Measurements from ENCODE around the gene FST. TPM values are rescaled to one million over a fixed set of nuclear protein-coding genes. Genes with fewer than 3 reads are reported as not detected.

Gene FST
- total RNA-seq, 1 donor from 2014 or later: 14.3 TPM

GRCh38 chr5:53507013-53507412, 26.6 kb downstream of the FST start:
- H3K27me3 Mint-ChIP-seq (ENCODE audit: low read depth): peaks cover 52% of the 10 kb centered on the region
- no peak overlapping the region for H3K4me3 Mint-ChIP-seq
- no peak for DNase-seq (ENCODE audit: low spot score in 2 of 2, unreplicated experiment in 2 of 2)
- H3K27ac Mint-ChIP-seq: no peak overlapping the region
- peaks cover 17% of the 10 kb centered on the region for H3K36me3 Mint-ChIP-seq
- TF ChIP-seq CTCF (IDR thresholded peaks at IDR 0.05; ENCODE audit: unreplicated experiment): no peak
- peaks cover 44% of the 10 kb centered on the region for H3K9me3 Mint-ChIP-seq
- H3K4me1 Mint-ChIP-seq: no peaks in the 10 kb centered on the region

DNA sequence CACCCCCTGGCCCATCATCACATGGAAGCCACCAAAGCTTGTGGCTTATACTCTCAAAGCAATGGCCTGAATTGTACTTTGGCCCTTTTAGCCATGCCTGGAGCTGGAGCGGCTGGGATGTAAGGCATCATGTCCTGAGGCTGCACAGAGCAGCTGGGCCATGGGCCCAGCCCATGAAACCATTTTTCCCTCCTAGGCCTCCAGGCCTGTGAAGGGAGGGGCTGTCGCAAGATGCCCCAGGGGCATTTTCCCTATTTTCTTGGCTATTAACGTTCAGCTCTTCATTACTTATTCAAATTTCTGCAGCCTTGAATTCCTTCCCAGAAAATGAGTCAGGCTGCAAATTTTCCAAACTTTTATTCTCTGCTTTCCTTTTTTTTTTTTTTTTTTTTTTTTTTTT, 27.7 kb downstream of the FST start:
- TF ChIP-seq CTCF (IDR thresholded peaks at IDR 0.05; ENCODE audit: unreplicated experiment): no peak
- Mint-ChIP-seq H3K36me3 (peaks cover 17% of the 10 kb centered on the region), H3K27ac (no peak overlapping the region)

GRCh38 chr5:53512539-53512938, 32.1 kb downstream of the FST start:
- Mint-ChIP-seq H3K27ac (no peak overlapping the region), H3K4me1 (peaks cover 3% of the 10 kb centered on the region), H3K9me3 (peaks cover 41% of the 10 kb centered on the region), H3K36me3 (peaks cover 11% of the 10 kb centered on the region), H3K4me3 (no peak overlapping the region), H3K27me3 (ENCODE audit: low read depth) (peaks cover 58% of the 10 kb centered on the region)
- no peak for TF ChIP-seq CTCF (IDR thresholded peaks at IDR 0.05; ENCODE audit: unreplicated experiment)
- DNase-seq (ENCODE audit: low spot score in 2 of 2, unreplicated experiment in 2 of 2): no peak

More for the DNA sequence above, 27.7 kb downstream of the FST start:
- DNase-seq (ENCODE audit: low spot score in 2 of 2, unreplicated experiment in 2 of 2): no peak
- peaks cover 46% of the 10 kb centered on the region for H3K9me3 Mint-ChIP-seq
- H3K4me1 Mint-ChIP-seq: no peaks in the 10 kb centered on the region
- no peak overlapping the region for H3K4me3 Mint-ChIP-seq
- H3K27me3 Mint-ChIP-seq (ENCODE audit: low read depth): peaks cover 54% of the 10 kb centered on the region

- Mint-ChIP-seq H3K9me3 (peaks cover 32% of the 10 kb centered on the region), H3K36me3 (peaks cover 5% of the 10 kb centered on the region), H3K4me3 (no peak overlapping the region), H3K27ac (no peak overlapping the region), H3K27me3 (ENCODE audit: low read depth) (peaks cover 83% of the 10 kb centered on the region), H3K4me1 (peaks cover 3% of the 10 kb centered on the region)
- TF ChIP-seq CTCF (IDR thresholded peaks at IDR 0.05; ENCODE audit: unreplicated experiment): no peak
- no peak for DNase-seq (ENCODE audit: low spot score in 2 of 2, unreplicated experiment in 2 of 2)
Measured at GRCh38 chr5:53515988-53516387, 35.6 kb downstream of the FST start.

GRCh38 chr5:53520813-53521212, 40.4 kb downstream of the FST start:
- DNase-seq (ENCODE audit: low spot score in 2 of 2, unreplicated experiment in 2 of 2): no peak
- Mint-ChIP-seq H3K36me3 (peaks cover 4% of the 10 kb centered on the region), H3K4me3 (no peak overlapping the region), H3K9me3 (peaks cover 33% of the 10 kb centered on the region), H3K27me3 (ENCODE audit: low read depth) (peaks cover 65% of the 10 kb centered on the region), H3K27ac (no peak overlapping the region), H3K4me1 (peaks cover 3% of the 10 kb centered on the region)
- TF ChIP-seq CTCF (IDR thresholded peaks at IDR 0.05; ENCODE audit: unreplicated experiment): no peak

Other genes starting within 250 kb of the FST start
- 71.8 to 79.9 TPM (median 77.1 TPM) in 3 replicates for gene NDUFS4, start 80.0 kb downstream of the FST start, total RNA-seq

All from mesothelial cell of epicardium (in vitro differentiated cells).